ENCODE results near the gene MAP2K2.

The MAP2K2 gene

DNA sequence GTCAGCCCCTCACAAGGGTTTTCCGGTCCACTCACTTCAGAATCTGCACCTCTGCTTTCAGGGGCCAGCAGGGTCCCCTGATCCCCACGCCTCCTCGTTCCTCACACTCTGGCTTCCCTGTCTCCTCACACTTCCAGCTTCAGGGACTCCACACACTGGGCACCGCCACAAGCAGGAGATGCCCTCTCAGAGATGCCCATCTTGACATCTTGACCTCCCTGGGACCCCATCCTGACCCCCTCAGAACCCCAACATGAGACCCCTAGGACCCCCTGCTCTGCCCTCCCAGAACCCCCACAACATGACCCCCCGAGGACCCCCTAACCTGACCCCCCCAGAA lies 2.7 kb downstream of the MAP2K2 start:
- Histone ChIP-seq H3K9me2 (replicated peaks; ENCODE audit: low read depth, low read length) (no peaks in the 10 kb centered on the region), H2AFZ (ENCODE audit: low read length) (no peak overlapping the region), H3K36me3 (ENCODE audit: insufficient read depth, low read length) (peaks cover 7% of the 10 kb centered on the region; the same call in 1 of the 2 replicates), H3K9ac (ENCODE audit: low read depth, low read length, poor library complexity, severe bottlenecking) (peak overlapping the region; percentile 27), H3K9me3 (ENCODE audit: insufficient read depth, low read depth, low read length) (no peaks in the 10 kb centered on the region), H3K4me3 (ENCODE audit: low read length, poor library complexity, severe bottlenecking) (no peak overlapping the region), H3F3A (ENCODE audit: low read depth) (no peaks in the 10 kb centered on the region), H3K27me3 (ENCODE audit: insufficient read depth, low read length, poor library complexity, severe bottlenecking) (no peaks in the 10 kb centered on the region), H3K4me2 (ENCODE audit: low read depth, low read length, poor library complexity, severe bottlenecking) (peak overlapping the region; percentile 53), H4K20me1 (ENCODE audit: insufficient read depth, low read length, poor library complexity, severe bottlenecking) (peaks cover 32% of the 10 kb centered on the region), H3K4me1 (ENCODE audit: insufficient read depth, low read length, poor library complexity, severe bottlenecking) (peaks cover 23% of the 10 kb centered on the region), H3K79me2 (ENCODE audit: insufficient read depth, low read length) (peaks cover 43% of the 10 kb centered on the region)
- no peak for TF ChIP-seq EZH2phosphoT487 (IDR thresholded peaks at IDR 0.05; ENCODE audit: borderline replicate concordance)
- TF ChIP-seq, protein P1, sequence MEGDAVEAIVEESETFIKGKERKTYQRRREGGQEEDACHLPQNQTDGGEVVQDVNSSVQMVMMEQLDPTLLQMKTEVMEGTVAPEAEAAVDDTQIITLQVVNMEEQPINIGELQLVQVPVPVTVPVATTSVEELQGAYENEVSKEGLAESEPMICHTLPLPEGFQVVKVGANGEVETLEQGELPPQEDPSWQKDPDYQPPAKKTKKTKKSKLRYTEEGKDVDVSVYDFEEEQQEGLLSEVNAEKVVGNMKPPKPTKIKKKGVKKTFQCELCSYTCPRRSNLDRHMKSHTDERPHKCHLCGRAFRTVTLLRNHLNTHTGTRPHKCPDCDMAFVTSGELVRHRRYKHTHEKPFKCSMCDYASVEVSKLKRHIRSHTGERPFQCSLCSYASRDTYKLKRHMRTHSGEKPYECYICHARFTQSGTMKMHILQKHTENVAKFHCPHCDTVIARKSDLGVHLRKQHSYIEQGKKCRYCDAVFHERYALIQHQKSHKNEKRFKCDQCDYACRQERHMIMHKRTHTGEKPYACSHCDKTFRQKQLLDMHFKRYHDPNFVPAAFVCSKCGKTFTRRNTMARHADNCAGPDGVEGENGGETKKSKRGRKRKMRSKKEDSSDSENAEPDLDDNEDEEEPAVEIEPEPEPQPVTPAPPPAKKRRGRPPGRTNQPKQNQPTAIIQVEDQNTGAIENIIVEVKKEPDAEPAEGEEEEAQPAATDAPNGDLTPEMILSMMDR (conservative IDR thresholded peaks at IDR 0.05; ENCODE audit: low read length) = no peak

DNA sequence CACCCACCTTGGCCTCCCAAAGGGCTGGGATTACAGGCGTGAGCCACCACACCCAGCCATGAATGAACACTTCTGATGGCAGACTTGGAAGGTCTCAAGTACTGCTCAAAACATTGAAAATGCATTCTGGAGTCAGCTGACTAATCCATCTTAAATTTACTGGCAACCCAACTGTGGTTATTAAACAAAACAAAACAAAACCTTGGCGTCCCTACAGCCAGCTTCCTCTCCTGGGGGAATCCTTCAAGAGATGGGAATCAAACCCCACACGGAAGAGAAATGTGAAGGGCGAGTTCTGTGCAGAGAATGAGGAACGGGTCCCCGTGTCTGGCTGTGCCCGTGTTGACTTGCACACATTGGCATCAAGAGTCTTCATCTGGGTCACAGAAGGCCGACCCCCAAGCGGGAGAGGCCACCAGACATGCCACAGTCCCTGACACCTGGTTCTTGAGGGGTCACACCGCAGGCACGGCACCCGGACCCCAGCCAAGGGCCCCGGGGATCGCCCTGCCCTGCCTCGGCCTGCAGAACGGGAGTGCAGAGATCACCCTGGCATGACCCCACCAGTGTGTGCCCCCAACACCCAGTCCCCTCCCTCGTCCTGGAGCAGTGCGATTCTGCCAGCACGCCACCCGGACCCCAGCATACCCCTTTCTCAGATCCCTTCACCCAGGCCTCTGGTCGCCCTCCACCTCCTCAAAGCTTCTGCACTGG lies 3.2 kb downstream of the MAP2K2 start:
- no peaks in the 10 kb centered on the region for H3K27me3 ChIP-seq (ENCODE audit: insufficient read depth, low read length, poor library complexity, severe bottlenecking)
- no peak overlapping the region for H2AFZ ChIP-seq (ENCODE audit: low read length)
- H3F3A ChIP-seq (ENCODE audit: low read depth) = no peaks in the 10 kb centered on the region
- H3K4me1 ChIP-seq (ENCODE audit: insufficient read depth, low read length, poor library complexity, severe bottlenecking) = peaks cover 23% of the 10 kb centered on the region
- TF ChIP-seq, protein P1 (conservative IDR thresholded peaks at IDR 0.05; ENCODE audit: low read length) = no peak
- no peak overlapping the region for H3K4me3 ChIP-seq (ENCODE audit: low read length, poor library complexity, severe bottlenecking)
- H3K36me3 ChIP-seq (ENCODE audit: insufficient read depth, low read length) = peaks cover 11% of the 10 kb centered on the region; the same call in 1 of the 2 replicates
- peak overlapping the region; percentile 27 for H3K9ac ChIP-seq (ENCODE audit: low read depth, low read length, poor library complexity, severe bottlenecking)
- no peaks in the 10 kb centered on the region for H3K9me3 ChIP-seq (ENCODE audit: insufficient read depth, low read depth, low read length)
- H3K9me2 ChIP-seq (replicated peaks; ENCODE audit: low read depth, low read length) = no peaks in the 10 kb centered on the region
- H3K79me2 ChIP-seq (ENCODE audit: insufficient read depth, low read length) = peaks cover 46% of the 10 kb centered on the region
- H4K20me1 ChIP-seq (ENCODE audit: insufficient read depth, low read length, poor library complexity, severe bottlenecking) = peaks cover 32% of the 10 kb centered on the region
- H3K4me2 ChIP-seq (ENCODE audit: low read depth, low read length, poor library complexity, severe bottlenecking) = peak overlapping the region; percentile 53

DNA sequence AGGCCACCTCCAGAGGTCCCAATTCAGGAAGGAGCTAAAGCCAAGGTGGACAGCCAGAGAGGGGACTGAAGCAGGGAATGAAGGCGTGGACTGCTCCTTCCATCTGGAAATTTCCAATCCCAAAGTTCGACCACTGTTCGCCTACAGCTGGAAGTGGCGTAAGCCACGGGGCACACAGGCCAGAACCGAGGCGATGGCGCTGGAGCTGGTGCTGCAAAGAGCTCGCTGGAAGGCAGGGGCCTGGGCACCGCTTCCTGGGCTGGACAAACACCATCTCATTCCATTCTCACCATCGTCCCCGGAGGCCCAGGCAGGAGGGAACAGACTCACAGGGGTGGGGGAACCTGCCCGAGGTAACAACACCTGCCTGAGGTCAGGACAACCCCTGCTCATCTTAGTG lies 4.2 kb downstream of the MAP2K2 start:
- H2AFZ ChIP-seq (ENCODE audit: low read length) = no peak overlapping the region
- peaks cover 49% of the 10 kb centered on the region for H3K79me2 ChIP-seq (ENCODE audit: insufficient read depth, low read length)

More for the DNA sequence above, 4.2 kb downstream of the MAP2K2 start:
- Histone ChIP-seq H3F3A (ENCODE audit: low read depth) (no peaks in the 10 kb centered on the region), H3K9ac (ENCODE audit: low read depth, low read length, poor library complexity, severe bottlenecking) (no peak overlapping the region), H3K9me2 (replicated peaks; ENCODE audit: low read depth, low read length) (no peaks in the 10 kb centered on the region), H3K4me2 (ENCODE audit: low read depth, low read length, poor library complexity, severe bottlenecking) (peak overlapping the region; percentile 15), H3K9me3 (ENCODE audit: insufficient read depth, low read depth, low read length) (no peaks in the 10 kb centered on the region), H3K36me3 (ENCODE audit: insufficient read depth, low read length) (peaks cover 17% of the 10 kb centered on the region; the same call in 1 of the 2 replicates), H3K4me1 (ENCODE audit: insufficient read depth, low read length, poor library complexity, severe bottlenecking) (peaks cover 23% of the 10 kb centered on the region), H4K20me1 (ENCODE audit: insufficient read depth, low read length, poor library complexity, severe bottlenecking) (peaks cover 32% of the 10 kb centered on the region), H3K27me3 (ENCODE audit: insufficient read depth, low read length, poor library complexity, severe bottlenecking) (no peaks in the 10 kb centered on the region), H3K4me3 (ENCODE audit: low read length, poor library complexity, severe bottlenecking) (no peak overlapping the region)
- TF ChIP-seq, protein P1 (conservative IDR thresholded peaks at IDR 0.05; ENCODE audit: low read length) = no peak
- TF ChIP-seq EZH2phosphoT487 (IDR thresholded peaks at IDR 0.05; ENCODE audit: borderline replicate concordance) = no peak

Measured in Loucy (cell line).